ENCODE measurements around the gene RNF41. TPM values are rescaled to one million over a fixed set of nuclear protein-coding genes. Genes with fewer than 3 reads are reported as not detected.

RNF41 gene
- total and polyA plus RNA-seq, 2 of the 13 experiments (the other 11 are each of a cell fraction or from before 2014, with no cell fraction given), result 27.1 to 39.4 TPM

DNA sequence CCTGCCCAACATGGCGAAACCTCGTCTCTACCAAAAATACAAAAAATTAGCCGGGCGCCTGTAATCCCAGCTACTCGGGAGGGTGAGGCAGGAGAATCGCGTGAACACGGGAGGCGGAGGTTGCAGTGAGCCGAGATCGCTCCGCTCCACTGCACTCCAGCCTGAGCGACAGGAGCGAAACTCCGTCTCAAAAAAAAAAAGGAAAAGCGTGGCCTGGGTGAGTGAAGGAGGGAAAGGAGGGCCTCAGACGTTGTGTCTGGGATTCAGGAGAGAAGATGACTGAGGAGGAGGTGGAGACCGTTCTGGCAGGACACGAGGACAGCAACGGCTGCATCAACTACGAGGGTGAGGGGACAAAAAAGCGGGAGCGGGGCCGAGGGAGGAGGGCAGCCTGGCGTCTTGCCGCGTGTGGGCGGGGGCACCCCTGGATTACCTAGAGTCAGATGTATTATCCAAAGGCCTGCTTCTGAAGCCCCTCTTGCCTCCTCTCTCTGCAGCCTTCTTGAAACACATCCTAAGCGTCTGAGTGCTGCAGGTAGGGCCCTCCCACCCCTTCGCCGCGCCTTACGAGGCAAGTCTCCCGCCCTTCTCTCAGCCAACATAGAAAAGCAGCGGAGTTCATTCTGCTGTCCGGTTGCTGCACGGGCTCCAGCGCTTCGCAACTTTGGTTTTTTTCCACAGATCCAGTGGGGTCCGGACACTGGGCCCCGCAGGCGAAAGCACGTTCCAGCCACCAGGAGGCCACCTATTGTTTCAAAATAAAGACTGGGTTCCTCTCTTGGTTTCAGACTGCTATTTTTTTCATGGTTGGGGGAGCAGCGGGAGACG lies 64.3 kb downstream of the RNF41 start (continued):
- peak; percentile 90 for TF ChIP-seq ZNF574 (CRISPR knock-in tag; IDR thresholded peaks at IDR 0.05)
- 0 out of 2 replicates have a peak, but pooled peaks have one; percentile 39 for TF ChIP-seq SPEN (CRISPR knock-in tag; IDR thresholded peaks at IDR 0.05; ENCODE audit: low read depth)
- TF ChIP-seq ZHX2 (IDR thresholded peaks at IDR 0.05; ENCODE audit: low read depth), result no peak
- no peak for TF ChIP-seq ZHX2 (CRISPR knock-in tag; IDR thresholded peaks at IDR 0.05; ENCODE audit: borderline replicate concordance)
- no peak for TF ChIP-seq NFIB (CRISPR knock-in tag; IDR thresholded peaks at IDR 0.05; ENCODE audit: borderline replicate concordance)
- no peak for TF ChIP-seq FOXJ3 (CRISPR knock-in tag; IDR thresholded peaks at IDR 0.05; ENCODE audit: borderline replicate concordance)
- no peak for TF ChIP-seq ZNF205 (CRISPR knock-in tag; IDR thresholded peaks at IDR 0.05)
- peak; percentile 86 for TF ChIP-seq XRCC5 (optimal IDR thresholded peaks at IDR 0.05; ENCODE audit: low read length)
- TF ChIP-seq, protein P1, sequence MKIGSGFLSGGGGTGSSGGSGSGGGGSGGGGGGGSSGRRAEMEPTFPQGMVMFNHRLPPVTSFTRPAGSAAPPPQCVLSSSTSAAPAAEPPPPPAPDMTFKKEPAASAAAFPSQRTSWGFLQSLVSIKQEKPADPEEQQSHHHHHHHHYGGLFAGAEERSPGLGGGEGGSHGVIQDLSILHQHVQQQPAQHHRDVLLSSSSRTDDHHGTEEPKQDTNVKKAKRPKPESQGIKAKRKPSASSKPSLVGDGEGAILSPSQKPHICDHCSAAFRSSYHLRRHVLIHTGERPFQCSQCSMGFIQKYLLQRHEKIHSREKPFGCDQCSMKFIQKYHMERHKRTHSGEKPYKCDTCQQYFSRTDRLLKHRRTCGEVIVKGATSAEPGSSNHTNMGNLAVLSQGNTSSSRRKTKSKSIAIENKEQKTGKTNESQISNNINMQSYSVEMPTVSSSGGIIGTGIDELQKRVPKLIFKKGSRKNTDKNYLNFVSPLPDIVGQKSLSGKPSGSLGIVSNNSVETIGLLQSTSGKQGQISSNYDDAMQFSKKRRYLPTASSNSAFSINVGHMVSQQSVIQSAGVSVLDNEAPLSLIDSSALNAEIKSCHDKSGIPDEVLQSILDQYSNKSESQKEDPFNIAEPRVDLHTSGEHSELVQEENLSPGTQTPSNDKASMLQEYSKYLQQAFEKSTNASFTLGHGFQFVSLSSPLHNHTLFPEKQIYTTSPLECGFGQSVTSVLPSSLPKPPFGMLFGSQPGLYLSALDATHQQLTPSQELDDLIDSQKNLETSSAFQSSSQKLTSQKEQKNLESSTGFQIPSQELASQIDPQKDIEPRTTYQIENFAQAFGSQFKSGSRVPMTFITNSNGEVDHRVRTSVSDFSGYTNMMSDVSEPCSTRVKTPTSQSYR (CRISPR knock-in tag; IDR thresholded peaks at IDR 0.05; ENCODE audit: borderline replicate concordance), result peak; percentile 36; the same call in 1 of the 2 replicates
- peak; percentile 9; the same call in 1 of the 2 replicates for TF ChIP-seq NCOR1 (IDR thresholded peaks at IDR 0.05; ENCODE audit: borderline replicate concordance, low read length)
- no peak; the same call in 1 of the 2 replicates for TF ChIP-seq ZNF761 (CRISPR knock-in tag; conservative IDR thresholded peaks at IDR 0.05)
- TF ChIP-seq, protein P2, sequence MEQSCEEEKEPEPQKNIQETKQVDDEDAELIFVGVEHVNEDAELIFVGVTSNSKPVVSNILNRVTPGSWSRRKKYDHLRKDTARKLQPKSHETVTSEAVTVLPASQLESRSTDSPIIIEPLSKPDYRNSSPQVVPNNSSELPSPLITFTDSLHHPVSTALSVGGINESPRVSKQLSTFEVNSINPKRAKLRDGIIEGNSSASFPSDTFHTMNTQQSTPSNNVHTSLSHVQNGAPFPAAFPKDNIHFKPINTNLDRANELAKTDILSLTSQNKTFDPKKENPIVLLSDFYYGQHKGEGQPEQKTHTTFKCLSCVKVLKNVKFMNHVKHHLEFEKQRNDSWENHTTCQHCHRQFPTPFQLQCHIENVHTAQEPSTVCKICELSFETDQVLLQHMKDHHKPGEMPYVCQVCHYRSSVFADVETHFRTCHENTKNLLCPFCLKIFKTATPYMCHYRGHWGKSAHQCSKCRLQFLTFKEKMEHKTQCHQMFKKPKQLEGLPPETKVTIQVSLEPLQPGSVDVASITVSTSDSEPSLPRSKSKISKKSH (CRISPR knock-in tag; IDR thresholded peaks at IDR 0.05; ENCODE audit: borderline replicate concordance), result peak; percentile 61; the same call in 1 of the 2 replicates
- peak; percentile 18; the same call in 1 of the 2 replicates for TF ChIP-seq ZNF792 (CRISPR knock-in tag; IDR thresholded peaks at IDR 0.05)
- TF ChIP-seq POLR2A (IDR thresholded peaks at IDR 0.05; ENCODE audit: insufficient read depth in 1 of 2, low read depth in 2 of 2, low read length in 2 of 2), result peak in 1 of 2 experiments; percentile 44; a peak in 1 of 4 replicates
- TF ChIP-seq GATAD1 (CRISPR knock-in tag; IDR thresholded peaks at IDR 0.05), result peak; percentile 38; the same call in 1 of the 2 replicates

Measured in HepG2 (cell line).